CD4-positive, alpha-beta T cell treated with Interleukin-15 for 4 hours (primary cell): ENCODE results near the gene TIMM10.

ENCODE experiments used
- DNase-seq: peaks from one replicate; pipeline ENCODE4 v3.0.0-alpha.2; 2020; ENCODE audit warnings: low spot score

Gene TIMM10

DNA sequence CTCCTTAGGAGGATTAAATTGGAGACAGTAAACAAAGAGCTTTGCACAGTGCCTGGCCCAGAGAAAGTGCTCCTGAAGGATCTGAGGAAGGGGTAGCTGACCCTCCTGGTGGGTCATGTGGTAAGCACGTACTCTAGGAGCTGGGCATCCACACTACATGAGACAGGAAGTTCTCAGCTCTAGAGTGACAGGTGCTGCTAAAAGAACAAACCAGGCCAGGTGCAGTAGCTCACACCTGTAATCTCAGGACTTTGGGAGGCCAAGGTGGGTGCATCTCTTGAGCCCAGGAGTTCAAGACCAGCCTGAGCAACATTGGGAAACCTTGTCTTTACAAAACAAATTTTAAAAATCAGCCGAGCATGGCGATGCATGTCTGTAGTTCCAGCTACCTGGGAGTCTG, 28.2 kb downstream of the TIMM10 start:
- DNase-seq, result no peak

DNA sequence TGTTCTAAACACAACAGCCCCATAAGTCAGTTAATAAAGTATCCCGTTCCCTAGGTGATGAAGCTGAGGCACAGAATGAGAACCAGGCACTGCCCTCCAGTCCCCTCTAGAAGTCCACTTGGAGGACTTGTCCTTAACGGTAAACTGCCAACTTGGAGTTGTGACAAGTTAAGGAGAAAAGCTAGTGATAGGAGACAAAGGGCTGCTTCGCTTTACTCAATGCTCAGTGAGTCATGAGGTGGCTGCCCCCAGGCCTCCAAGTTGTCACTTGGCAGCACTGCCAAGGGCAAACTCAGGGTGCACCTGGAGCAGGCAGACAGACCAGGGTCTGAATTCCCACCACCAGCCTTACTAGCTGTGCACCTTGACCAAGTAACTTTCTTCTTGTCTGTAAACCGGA, 28.6 kb downstream of the TIMM10 start:
- no peak for DNase-seq

DNA sequence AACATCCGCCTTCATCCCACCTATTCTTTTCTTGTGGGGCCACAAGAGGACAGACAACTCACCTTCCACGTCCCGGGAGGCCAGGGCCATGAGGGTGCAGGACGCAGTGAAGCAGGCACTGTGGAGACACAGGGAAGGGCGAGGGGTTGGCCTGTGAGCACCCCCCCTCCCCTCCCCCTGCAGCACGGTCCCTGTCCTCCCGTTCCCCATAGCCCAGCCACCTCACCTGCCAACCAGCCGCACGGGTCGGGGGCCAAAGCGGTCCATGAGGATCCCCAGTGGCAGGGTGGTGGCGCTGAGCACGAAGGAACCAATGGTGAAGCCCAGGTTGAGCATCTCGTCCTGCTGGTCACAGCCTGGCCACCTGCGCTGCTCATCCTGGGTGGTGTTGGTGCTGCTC, 29.6 kb downstream of the TIMM10 start:
- DNase-seq, result no peak

DNA sequence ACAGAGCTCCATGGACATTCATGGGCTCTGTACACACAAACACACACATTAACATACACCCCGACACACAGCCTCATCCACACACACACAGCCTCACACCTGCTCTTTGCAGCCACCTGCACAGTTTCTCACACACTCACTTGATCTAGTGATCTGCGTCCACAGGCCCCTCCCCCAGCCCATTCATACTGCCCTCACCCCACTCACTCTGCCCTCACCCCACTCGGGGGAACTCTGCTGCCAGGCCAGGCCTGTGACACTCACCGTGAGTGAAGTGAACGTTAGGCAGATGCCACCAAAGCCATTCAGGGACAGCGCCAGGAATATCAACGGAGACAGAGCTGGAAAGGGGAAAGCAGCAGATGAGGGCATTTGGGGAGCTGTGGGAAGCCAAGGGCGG, 30.0 kb downstream of the TIMM10 start:
- DNase-seq, result no peak

DNA sequence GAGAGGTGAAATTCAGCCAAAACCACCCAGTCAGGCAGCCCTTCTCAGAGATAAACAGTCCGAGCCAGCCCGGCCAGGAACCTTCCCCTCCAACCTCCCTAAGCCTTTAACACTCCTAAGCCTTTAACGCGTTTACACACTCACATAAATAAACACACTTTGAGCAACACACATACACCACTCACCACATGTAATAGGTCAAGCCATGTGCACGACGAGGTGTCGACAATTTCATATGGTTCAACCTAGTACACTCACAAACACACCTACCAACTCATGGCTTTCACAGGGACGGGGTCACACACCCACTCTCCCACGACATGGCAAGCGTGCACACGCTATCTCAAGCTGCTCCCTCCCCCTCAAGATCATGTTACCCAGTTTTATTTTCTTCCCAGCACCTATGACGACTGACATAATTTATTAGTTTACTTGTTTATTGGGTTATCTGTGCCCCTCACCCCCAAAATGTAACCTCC, 30.5 kb downstream of the TIMM10 start:
- DNase-seq, result no peak

DNA sequence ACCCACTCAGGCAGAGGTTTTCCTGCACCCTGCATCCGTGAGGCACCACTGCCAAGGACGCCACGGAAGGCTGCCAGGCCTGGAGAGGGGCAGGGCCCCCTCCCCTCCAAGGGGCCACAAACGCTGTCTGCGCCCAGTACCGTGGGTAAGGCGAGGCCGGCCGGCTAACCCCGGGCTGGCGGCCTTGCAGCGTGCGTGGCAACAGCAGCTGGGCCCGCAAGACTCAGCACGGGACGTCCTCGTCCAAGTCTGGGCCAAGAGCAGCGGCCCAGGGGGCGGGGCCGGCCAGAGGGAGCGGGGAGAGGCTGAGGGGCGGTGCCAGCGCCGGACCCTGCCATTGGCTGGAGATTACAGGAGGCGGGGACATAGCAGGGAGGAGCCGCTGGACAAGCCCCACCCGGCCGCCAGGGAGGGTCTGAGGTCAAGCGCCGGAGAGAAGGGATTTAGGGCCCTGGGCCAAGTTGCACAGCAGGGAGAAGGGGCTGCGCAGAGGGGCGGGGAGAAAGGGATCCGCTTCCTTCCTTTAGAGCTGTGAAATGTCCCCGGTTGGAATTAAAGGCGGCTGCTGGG, 31.1 kb downstream of the TIMM10 start:
- peak; percentile 24 for DNase-seq

DNA sequence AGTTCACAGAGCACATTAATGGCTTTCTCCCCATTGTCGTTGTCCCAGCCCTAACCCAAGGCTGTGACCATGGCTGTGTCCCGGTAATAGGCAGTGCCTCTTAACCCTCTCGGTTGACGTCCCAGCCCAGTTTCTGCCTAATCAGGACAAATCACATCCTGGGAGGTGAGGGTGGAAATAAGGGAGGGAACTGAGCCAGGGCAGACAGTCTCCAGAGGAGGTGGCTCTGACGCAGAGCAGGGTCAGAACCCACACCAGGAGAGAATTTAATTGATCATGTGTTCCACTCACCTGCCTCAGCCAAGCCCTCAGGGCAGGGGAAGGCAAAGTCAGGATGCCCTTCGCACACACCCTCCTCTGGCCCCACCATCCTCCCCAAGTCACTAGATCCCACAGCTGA, 32.0 kb downstream of the TIMM10 start:
- DNase-seq, result no peak

DNA sequence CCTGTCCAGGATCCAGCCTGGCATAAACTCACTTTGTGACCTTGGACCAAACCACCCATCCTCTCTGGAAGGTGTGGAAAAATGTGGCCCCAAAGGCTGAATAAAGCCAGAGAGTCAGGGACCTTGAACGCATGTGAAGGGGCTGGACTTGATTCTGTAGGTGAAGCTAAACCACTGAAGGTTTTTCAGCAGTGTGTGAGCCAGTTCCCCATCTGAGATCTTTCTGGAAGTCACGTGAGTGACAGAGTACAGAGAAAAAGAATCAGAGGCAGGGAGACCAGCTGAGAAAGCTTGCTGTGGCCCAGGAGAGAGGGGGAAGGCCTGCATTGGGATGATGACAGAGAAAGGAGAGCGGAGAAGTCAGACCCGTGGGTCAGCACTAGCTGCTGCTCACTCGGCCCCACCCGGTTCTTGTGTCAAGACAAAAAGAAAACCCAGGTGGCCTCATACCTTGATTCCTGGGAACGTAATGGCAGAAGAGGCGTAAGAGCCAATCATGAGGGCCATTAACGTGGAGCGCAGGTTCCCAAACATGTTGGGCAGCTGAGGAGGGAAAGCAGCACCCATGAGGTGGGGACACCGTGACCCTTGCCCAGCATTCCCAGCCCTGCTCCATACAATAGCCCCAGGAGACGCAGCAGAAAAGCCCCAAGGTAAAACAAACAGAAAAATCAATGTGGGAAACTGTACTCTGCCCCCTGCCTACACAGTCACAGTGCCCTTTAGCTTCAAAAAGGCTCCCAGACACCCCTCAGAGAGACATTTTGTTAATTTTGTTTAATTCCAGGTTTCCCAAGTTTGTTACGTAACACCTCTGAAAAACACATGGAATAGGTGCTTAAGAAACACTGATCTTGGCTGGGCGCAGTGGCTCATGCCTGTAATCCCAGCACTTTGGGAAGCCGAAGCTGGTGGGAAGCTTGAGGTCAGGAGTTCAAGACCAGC, 33.0 kb downstream of the TIMM10 start:
- no peak for DNase-seq

DNA sequence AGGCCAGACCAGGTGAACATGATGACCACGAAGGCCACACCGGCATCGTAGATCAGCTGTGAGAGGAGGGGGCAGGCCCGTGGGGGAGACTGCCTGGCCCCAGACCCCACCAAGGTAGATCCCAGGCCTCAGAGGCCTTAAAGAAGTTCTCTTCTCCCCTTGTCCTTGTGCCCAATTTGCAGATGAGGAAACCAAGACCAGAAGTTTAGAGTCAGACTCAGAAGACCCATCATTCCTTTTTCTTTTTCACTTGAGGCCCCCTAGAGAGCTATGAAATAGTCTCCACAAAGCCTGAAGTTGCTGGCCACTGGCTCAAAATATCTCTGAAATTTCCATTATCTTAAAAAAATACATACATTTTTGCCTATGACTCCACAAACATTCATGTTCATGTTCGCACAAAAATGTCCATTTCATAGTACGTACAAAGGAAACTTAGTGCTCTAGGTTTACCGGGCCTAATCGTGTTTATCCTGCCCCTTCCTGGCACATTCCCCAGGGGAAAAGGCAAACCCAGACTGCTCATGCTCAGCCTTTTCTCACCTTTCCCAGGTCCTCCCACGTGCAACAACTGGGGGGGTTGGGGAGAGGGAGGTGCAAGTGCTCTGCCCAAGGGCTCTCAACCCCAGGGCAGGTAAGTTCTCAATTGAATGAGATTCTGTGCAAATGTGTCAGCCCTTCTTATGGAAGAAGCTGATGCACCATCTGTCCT, 34.3 kb downstream of the TIMM10 start:
- no peak for DNase-seq

DNA sequence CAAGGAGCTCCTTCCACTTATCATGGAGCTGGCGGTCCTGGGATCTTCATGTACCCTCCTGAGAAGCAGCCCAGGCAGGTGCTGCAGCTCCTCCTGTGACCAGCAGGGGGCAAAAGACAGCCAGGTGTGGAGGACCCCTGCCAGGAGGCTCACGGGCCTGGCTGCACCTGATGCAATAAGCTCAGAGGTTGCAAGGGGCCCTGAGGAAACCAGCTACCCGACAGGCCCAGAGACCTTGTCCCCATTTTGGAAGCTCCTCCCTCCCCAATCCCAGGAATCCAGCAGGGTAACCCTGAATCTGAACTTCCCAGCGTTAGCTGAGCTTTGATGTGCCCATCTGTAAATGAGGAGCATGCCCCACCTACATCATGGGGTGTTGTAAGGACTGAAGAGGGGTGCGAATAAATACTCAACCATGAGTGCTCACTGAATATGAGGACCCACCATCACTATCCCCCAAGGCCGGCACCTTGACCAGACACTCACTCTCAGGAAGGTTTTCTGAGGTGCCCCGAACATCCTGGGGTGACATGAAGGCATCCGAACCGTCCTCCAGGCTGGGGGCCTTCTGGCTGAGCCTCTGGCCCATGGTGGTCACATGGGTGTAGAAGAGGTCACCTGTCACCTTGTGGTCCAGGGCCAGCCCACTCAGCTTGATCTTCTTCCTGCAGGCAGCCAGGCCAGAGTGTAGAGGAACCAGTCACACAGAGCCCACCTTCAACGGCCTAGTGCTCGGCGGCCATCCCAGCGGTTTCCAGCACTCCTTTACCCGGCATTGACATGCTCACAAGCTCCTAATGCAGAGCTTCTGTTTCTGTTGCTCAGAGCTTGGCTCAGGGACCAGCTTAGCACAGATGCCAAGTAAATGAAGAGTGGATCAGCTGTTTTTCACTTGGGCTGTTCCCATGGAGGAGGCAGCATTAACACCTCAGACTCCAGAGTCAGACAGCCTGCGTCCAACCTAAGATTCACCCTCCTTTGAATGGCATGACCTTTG, 36.7 kb downstream of the TIMM10 start:
- DNase-seq, result peak; percentile 77

DNA sequence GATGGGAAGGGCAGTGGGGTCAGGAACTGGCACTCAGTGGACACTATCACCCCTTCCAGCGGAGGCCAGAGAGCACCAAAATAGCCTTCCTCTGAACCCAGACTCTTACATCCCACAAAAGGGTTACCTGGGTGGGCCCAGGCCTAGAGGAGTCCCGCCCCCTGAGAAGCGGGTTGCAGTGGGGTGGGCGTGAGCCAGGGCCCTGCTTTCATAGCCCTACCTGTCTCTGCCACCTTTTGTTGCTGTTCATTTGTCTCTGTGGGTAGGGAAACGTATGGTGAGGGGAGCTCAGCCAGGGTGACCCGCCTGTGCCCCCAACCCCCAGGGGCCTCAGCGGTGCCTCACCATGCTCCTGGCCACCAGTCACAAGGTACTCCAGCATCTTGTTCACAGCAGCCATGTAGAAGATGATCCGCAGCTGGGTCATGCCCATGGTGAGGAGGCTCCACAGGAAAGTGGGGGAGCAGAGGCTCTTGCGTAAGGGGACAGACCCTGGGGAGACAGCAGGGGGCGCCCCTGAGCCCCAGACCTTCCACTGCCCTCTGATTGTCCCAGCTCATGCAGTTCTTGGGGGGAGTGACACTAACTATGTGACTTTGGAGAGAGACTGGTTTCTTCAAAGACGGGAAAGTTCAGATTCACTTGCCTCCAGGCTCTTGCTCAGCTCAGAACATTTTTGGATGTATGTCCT, 39.0 kb downstream of the TIMM10 start:
- peak; percentile 42 for DNase-seq

DNA sequence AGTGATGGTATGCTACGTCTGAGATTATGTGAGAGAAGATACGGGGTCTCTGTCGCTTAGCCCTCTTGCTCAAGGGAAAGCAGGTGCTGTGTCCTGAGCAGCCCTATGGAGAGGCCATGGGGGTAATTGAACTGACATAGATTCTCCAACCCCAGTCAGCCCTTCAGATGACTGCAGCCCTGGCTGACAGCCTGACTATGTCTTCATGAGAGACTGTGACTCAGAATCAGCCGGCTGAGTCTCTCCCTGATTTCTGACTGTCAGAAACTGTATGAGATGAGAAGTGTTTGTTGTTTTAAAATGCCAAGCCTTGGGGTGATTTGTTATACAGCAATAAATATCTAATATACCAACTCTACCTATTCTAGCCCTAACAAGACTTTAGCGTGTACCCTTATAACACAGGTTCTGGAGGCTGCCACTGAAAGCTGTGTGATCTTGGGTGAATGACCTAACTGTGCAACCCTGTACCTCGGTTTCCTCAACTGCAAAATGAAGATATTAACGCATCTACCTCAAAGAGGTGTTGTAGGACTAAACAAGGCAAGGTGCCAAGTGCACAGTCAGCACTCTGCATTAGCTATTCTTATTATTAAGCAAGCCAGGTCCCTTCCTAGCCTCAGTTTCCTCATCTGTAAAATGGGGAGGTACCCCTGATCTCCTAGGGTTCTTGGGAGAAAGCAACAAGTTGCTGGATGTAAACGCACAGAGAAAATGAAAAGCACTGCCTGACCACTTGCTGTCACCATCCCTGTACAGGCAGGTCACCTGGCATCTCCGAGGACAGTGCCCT, 39.9 kb downstream of the TIMM10 start:
- DNase-seq, result no peak

DNA sequence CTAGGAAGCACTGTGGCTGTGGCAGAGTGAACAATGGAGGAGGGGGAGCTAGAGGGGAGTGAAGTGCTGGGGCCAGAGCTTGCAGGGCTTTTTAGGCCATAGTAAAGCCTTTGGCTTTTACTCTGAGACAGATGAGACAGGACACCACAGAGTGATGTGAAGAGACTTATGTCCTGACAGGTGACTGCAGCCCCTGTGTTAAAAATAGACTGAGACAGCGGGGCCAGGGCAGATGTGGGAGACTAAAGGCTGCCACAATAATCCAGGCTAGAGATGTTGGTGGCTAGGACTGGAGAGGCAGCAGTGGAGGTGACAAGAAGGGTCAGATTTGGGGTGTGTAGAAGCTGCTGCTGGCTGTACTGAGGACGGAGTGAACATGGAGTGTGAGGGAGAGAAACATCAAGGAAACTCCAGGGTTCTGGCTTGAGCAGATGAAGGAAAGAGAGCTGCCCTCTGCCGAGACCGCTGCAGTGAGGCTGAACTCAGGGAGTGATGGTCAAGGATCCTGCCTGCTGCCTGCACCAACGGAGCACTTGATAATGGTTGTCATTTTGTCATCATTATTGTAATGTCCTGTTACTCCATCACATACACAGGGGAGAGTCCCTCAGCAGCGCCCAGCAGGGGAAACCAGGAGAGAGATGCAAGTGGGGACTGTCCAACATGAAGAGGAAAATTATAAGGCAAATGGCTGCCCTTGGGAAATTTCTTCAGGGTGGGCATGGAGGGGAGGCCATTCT, 42.5 kb downstream of the TIMM10 start:
- no peak for DNase-seq

DNA sequence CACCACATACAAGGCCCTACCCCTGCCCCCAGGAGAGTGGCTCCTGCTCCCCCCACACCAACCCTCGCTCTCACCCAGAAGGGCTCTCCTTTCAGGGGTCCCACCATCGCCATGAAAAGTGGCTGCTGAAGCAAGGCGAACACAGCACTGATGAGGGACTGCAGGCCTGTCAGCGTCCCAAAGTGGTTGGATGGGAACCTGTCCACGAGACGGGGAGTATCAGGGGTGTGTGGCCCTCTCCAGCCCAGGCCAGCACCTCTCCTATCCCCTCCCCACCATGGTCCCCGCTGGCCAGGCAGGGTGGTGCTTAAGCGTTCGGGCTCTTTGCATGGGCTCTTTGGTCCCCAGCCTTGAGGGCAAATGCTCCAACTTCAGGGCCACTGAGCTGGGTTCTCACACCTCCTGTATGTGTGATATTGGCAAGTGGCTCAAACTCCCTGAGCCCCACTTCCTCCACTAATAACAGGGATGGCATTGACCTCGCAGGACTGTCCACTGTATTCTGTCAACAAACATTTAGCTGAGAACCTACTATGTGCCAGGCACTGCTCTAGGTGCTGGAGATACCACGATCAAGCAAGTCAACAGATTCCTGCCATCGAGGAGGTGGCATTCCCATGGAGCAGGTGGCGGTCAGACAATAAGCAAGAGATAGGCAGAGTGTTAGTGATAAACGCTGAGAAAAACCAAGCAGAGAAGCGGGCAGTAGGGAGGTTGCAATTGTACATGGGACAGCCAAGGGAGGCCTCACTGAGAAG, 43.4 kb downstream of the TIMM10 start:
- DNase-seq, result no peak

DNA sequence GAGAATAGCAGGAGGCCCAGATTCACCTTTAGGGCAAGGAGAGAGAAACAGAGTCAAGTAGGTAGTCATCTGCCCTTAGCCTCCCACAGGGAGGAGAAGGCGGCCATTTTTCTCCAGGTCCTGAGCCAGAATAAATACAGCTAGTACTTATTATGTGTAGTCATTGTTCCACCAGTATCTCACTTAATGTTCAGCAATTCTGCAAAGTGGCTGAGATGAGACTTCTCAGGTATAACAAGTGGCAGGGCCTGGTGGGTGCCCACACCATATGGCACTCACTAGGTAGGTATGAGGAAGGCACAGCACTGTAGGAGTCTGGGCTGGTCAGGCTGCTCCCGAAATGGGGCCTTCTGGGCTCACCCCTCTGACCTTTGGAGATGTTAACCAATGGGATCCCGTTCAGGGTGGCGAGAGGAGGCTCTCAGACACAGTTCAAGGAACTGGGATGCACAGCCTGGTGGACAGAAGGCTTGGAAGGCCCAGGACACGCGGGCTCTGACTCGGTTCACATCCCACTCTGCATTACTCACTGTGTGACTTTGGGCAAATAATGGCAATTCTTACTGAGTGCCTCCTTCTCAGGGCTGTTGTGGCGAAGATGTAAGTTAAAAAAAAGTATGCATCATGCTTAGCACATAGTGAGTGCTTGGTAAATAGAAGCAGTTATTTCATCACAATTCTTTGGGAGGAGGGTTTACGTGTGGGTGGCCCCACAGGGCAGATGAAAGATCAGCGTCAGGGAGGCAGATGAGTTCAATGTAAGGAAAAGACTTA, 45.1 kb downstream of the TIMM10 start:
- no peak for DNase-seq

DNA sequence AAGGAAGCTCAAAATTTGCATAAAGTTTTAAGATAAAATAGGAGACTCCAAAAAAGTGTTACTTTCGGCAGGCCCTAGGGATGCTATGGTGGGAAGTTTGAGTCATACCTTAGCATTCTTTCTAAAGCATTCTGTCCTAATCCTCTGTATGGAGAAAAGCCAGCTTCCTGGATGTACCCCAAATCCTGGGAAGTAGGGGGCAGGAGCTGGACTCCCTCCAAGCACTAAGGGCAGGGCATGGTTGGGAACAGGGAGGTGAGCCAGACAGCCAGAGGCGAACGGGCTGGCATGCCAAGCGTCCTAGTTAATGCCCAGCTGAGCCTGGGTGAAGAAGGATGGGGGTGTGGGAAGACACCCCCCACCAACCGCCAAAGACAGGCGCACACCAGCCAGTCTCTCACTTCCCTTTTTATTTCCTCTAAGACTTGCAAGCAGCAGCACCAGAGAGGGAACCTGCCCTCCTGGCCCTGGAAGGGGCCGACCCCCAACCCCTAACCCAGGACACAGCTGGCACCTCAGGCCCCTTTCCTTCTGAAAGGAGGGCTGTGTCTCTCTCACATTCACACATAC, 46.3 kb downstream of the TIMM10 start:
- no peak for DNase-seq

DNA sequence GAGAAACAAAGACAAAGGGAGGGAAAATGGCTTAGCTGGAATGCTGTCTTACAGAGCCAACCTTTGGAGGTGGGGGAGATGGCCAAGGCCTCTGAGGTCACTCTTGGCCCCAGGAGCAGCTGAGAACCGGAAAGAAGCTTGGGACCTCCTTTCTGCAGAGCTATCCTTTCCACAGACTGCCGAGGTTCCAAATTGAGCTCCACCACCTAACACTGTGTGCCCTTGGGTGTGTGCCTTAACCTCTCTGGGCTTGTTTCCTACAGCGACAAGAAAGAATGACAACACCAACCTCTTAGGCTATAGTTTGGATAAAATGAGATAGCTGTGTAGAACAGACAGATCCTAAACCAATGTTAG, 47.0 kb downstream of the TIMM10 start:
- no peak for DNase-seq
